GM15510 (cell line): ENCODE data around the gene MCF2L.

Source experiments
- POLR2A ChIP-seq: IDR thresholded peaks from 3 replicates; pipeline ENCODE4 v1.6.1; 2011; ENCODE audit warnings: borderline replicate concordance; ENCODE audit not compliant: insufficient read length; ENCODE audit errors: extremely low read depth

Gene MCF2L

DNA sequence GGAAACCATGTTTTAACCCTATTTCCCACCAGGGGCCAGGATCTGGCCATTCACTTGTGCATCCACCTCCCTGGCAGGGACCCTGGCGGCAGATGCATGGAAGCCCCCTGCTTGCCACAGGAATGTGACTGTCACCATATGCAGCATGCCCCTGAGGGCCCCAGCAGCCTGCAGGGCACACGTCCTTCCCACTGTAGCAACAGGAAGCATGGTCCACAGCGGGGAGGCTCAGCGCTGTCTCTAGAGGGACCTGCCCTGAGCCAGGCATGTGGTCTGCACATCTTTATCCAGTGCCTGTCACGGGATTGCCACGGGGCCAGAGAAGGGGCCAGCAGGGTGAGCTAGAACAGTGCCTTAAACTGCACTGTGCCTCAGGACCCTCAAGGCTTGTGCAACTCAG lies 34.9 kb upstream of the MCF2L start:
- TF ChIP-seq POLR2A, result no peak

GRCh38 chr13:112938680-112939079 lies 30.3 kb upstream of the MCF2L start:
- no peak for TF ChIP-seq POLR2A

GRCh38 chr13:112940236-112940635 lies 28.8 kb upstream of the MCF2L start:
- TF ChIP-seq POLR2A, result no peak

DNA sequence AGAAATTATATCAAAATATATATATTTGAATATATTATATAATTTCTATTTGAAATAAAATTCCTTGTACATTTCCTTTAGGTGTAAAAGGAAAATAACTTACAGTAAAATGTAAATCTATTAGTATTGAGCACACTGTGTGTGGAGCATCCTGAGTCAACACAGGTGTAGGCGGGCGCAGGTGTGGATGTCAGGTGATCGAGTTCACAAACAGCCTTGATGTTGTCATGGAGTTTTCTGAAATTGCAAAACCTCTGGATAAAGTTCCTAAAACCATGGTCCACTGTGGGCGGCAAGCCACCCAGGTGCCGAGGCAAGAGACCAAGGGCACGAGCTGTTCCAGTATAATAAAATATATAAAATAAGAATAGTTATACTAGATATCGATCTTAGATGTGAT lies 27.7 kb upstream of the MCF2L start:
- no peak for TF ChIP-seq POLR2A

DNA sequence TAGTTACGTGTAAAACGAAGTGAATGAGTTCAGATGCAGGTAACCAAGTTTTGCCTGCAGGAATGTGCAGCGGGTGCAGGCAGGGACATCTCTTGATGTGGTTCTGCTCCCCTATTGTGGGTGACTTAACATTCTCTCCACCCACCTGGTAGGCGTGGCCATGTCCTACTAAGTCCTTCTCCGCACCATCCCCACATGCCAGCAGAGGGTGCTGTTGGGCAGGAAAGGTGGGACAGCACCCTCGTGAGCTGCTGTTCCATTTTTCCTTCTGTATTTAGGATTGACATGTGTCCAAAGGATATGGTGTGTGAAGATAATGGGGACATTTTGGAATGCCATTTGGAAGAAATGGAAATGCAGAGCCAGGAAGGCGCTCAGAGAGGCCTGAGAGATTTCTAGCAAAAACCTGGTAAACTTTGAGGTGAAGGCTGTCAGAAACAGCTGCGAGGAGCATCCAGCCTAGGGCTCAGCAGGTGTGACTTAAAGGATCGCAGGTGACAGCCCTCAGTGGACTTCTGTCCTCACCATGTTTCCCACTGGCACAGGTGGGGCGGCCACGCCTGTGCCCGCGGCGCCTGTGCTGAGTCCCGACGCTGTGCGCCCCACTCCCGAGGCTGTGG lies 26.2 kb upstream of the MCF2L start:
- TF ChIP-seq POLR2A, result no peak

GRCh38 chr13:112943309-112944125 lies 25.5 kb upstream of the MCF2L start:
- no peak for TF ChIP-seq POLR2A

- TF ChIP-seq POLR2A, result no peak
These were observed 21.2 kb upstream of the MCF2L start for GRCh38 chr13:112947796-112948195.

GRCh38 chr13:112951674-112952371 lies 17.2 kb upstream of the MCF2L start:
- TF ChIP-seq POLR2A, result no peak

DNA sequence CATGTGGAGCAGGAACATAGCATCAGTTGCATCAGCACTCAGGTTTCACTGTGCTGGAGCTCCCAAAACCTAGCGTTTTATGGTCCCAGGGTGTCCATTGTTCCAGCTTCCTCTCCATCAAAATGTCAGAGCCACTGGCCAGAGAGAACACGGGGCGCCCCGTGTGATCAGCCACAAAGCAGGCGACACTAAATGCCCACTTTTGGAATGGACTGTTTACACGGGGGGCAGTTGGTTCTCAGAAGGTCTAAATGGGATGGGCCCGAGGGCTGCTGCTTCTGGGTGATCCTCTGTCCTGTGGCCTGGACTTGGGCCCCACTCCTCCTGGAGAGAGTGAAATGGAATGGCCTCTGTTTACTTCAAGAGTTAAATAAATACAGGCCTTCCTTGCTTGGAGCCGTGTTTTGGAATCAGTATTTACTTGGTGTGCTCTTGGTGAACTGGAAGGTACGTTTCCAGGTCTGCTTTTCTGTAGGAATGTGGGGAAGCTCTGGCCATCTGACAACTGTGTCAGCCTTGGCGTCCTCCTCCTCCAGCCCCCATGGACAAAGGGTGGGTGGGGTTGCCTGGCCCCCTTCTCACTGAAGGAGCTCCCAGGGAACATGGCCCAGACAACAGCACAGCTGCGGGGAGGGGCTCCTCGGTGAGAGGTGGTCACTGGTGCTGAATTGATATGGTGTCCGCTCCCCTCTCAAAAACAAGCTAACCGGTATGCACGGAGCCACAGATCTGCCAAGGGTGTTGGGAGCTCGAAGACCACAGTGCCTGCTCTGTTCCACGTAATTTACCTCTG lies 16.1 kb upstream of the MCF2L start:
- no peak for TF ChIP-seq POLR2A

GRCh38 chr13:112953591-112954487 lies 15.2 kb upstream of the MCF2L start:
- no peak for TF ChIP-seq POLR2A

- no peak for TF ChIP-seq POLR2A
These were observed 14.3 kb upstream of the MCF2L start for GRCh38 chr13:112954488-112955270.

GRCh38 chr13:112955271-112955937 lies 13.6 kb upstream of the MCF2L start:
- no peak for TF ChIP-seq POLR2A

DNA sequence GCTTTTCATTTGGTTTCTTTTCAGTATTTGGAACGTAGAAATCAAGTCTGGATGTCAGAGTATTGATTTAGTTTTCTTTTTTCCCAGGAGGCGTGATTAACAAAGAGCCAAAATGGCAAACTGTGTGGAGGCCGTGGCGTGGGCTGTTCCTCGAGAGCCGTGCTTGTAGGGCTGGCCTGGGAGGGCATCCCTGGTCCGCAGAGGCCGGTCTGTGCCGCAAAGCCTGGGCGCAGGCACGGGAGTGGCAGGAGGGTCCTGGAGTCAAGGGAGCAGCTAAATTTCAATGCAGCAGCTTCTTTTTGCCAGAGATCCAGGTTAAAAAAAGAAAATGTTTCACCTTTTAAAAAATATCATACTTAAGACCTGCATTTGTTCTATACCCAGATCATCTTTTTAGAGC lies 13.1 kb upstream of the MCF2L start:
- no peak for TF ChIP-seq POLR2A
